ENCODE results near the gene TM7SF2.
A peak's percentile ranks its signal among the peaks of the same experiment; 100 is the strongest.
"Not testable (repeated sequence)": the region's sequence is repeated elsewhere in the genome, so short reads cannot be mapped to it uniquely, and the experiment has no call there.

Gene TM7SF2

DNA sequence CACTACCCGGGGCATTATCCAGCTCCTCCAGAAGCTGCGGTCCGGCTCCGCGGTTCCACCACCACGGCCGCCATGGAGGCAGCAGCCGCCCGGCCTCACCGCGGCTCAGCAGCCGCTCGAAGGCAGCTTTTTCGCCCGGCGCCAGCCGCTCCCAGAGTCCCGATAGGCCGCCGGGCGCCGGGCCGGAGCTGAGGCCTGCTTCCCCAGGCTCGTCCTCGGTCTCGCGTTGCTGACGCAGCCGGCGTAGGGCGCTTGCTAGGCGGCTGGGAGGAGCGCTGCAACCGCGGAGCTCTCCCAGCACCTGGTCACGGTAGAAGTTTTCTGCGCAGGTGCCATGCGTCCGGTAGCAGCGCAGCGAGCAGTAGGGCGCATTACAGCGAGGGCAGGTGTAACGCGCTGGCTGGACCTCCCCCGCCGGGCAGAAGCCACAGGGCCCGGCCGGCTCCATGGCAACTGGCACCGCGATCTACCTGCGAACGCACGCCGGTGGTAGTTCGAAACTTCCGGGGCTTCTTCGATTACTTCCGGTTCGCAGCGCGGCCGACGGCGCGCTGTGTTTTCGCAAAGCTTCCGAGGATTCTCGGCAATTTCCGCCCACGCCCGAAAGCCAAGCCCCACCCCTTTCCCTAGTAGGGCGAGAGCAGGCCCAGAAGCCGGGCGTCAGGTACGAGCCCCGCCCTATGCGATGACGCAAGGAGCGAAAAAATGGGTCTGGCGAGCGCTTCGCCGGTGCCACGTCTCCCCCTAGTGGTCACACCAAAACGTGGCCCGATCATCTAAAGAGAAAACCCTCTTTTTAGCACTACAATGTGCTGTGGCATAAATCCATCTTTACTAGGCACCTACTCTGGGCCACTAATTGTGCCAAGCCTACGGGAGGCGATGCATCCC lies 5.8 kb downstream of the TM7SF2 start, which contains the start of gene ZNHIT2:
TSS of gene ZNHIT2 (minus strand) at position 496 of the 891 bp plus-strand sequence. CDS start at position 448, 48 bp downstream.
- peak; percentile 83 for DNase-seq (ENCODE audit: insufficient read length)

DNA sequence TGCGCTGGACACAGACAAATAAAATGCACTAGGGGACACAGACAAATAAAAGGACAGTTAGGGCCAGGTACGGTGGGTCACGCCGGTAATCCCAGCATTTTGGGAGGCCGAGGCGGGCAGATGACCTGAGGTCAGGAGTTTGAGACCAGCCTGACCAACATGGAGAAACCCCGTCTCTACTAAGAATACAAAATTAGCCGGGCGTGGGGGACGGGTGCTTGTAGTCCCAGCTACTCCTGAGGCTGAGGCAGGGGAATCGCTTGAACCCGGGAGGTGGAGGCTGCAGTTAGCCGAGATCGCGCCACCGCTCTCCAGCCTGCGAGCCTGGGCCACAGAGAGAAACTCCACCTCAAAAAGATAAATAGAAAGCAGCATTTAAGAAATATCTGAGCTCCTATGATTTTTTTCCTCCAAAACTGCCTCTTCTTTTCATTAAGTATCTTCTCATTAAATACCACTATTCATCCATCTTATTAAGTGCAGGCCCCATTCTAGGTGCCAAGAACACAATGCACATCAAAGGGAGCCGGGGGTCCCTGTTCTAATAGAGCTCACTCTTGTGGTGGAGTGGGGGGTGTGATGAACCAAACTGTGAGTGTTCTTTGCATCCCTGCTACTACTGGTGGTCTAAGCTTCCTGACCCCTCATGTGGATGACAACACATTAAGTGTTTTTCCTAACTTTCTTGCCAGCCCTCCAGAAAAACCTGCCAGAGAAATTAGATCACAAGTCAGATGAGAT lies 6.6 kb downstream of the TM7SF2 start:
- FAIRE-seq (no peak), DNase-seq (ENCODE audit: insufficient read length) (no peak)
- TF ChIP-seq TAF1 (IDR thresholded peaks at IDR 0.05; ENCODE audit: borderline replicate concordance, low read depth, low read length) (no peak), POLR2A (IDR thresholded peaks at IDR 0.05; ENCODE audit: low read depth, low read length) (no peak), POLR2AphosphoS5 (IDR thresholded peaks at IDR 0.05; ENCODE audit: low read depth, low read length) (no peak; the same call in 1 of the 2 replicates)

More for the DNA sequence above, 5.8 kb downstream of the TM7SF2 start, which contains the start of gene ZNHIT2:
- peak; percentile 93 for TF ChIP-seq POLR2A (IDR thresholded peaks at IDR 0.05; ENCODE audit: low read depth, low read length)
- TF ChIP-seq POLR2AphosphoS5 (IDR thresholded peaks at IDR 0.05; ENCODE audit: low read depth, low read length) = peak; percentile 96
- TF ChIP-seq TAF1 (IDR thresholded peaks at IDR 0.05; ENCODE audit: borderline replicate concordance, low read depth, low read length) = peak; percentile 63
- FAIRE-seq = peak; percentile 100

DNA sequence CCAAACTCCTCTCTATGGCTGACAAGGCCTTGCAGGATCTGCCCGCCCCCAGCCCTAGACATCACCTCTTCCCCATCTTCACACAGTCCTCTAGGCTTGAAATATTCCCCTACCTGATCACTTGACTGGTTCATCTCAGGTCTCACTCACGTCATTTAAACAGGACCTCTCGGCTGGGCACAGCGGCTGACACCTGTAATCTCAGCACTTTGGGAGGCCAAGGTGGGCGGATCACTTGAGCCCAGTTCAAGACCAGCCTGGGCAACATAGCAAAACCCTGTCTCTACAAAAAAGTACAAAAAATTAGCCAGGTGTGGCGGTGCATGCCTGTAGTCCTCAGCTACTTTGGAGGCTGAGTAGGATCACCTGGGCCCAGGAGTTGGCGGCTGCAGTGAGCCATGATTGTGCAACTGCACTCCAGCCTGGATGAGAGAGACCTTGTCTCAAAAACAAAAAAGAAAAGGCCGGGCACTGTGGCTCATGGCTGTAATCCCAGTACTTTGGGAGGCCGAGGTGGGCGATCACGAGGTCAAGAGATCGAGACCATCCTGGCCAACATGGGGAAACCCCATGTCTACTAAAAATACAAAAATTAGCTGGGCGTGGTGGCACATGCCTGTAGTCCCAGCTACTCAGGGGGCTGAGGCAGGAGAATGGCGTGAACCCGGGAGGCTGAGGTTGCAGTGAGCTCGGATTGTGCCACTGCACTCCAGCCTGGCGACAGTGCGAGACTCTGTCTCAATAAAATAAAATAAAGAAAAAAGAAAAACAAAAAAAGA lies 7.4 kb downstream of the TM7SF2 start:
- not testable (repeated sequence) for DNase-seq (ENCODE audit: insufficient read length); FAIRE-seq

DNA sequence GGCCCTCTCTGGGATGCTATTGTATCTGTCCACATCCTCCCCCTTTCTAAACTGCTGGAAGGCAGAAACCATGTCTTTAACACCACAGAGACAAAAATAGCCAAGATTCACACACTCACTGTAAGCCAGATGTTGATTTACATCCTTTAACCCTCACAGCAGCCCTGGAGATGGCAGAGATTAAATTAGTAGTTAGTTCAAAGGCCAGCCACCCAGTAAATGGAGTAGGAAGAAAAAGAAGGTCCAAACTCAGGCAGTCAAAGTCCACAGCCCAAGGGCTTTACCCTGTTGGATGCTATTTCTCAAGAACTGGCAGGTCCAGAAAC lies 8.0 kb downstream of the TM7SF2 start:
- no peak for FAIRE-seq
- TF ChIP-seq POLR2AphosphoS5 (IDR thresholded peaks at IDR 0.05; ENCODE audit: low read depth, low read length) (no peak), POLR2A (IDR thresholded peaks at IDR 0.05; ENCODE audit: low read depth, low read length) (no peak), TAF1 (IDR thresholded peaks at IDR 0.05; ENCODE audit: borderline replicate concordance, low read depth, low read length) (no peak)
- DNase-seq (ENCODE audit: insufficient read length) = no peak

DNA sequence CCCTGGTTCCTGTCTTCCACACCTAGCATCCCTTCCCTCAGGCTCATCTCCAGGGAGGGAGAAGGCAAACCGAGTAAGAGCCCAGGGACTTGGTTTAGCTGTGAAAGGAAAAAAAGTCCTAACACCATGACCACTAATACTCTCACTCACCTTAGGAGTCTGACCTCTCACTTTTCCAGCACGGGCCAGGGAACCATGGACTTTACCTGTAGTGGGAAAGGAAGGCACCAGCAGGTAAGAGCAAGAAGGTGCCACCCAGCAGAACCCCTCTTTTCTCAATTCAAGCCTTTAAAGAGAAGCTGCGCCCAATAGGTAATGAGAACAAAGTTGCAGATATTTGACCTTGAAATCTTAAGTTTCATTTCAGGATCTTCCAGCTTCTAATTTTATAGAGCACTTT lies 9.2 kb downstream of the TM7SF2 start:
- DNase-seq (ENCODE audit: insufficient read length) (no peak), FAIRE-seq (no peak)
- TF ChIP-seq POLR2A (IDR thresholded peaks at IDR 0.05; ENCODE audit: low read depth, low read length) (no peak), POLR2AphosphoS5 (IDR thresholded peaks at IDR 0.05; ENCODE audit: low read depth, low read length) (no peak), TAF1 (IDR thresholded peaks at IDR 0.05; ENCODE audit: borderline replicate concordance, low read depth, low read length) (no peak)

DNA sequence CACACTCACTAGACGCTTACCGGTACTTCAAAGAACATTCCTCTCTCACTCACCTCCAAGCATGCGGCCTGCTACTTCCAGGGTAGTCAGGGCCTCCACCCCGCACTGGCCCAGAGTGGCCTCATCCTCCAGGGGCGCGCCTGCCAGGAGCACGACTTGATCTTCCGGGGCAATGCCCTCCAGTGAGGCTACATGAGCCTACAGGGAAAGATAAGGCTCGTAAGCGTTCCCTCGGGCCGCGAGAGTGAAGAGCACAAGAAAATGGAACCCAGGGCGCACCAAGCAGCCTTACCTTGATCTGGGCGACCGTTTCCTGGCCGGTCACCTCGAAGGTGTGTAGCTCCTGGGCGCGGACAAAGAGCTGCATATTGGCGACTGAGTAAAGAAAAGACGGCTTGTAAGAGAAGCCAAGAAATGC lies 9.8 kb downstream of the TM7SF2 start:
- FAIRE-seq = no peak
- no peak for TF ChIP-seq POLR2A (IDR thresholded peaks at IDR 0.05; ENCODE audit: low read depth, low read length)
- no peak for TF ChIP-seq TAF1 (IDR thresholded peaks at IDR 0.05; ENCODE audit: borderline replicate concordance, low read depth, low read length)
- TF ChIP-seq POLR2AphosphoS5 (IDR thresholded peaks at IDR 0.05; ENCODE audit: low read depth, low read length) = no peak
- no peak for DNase-seq (ENCODE audit: insufficient read length)

DNA sequence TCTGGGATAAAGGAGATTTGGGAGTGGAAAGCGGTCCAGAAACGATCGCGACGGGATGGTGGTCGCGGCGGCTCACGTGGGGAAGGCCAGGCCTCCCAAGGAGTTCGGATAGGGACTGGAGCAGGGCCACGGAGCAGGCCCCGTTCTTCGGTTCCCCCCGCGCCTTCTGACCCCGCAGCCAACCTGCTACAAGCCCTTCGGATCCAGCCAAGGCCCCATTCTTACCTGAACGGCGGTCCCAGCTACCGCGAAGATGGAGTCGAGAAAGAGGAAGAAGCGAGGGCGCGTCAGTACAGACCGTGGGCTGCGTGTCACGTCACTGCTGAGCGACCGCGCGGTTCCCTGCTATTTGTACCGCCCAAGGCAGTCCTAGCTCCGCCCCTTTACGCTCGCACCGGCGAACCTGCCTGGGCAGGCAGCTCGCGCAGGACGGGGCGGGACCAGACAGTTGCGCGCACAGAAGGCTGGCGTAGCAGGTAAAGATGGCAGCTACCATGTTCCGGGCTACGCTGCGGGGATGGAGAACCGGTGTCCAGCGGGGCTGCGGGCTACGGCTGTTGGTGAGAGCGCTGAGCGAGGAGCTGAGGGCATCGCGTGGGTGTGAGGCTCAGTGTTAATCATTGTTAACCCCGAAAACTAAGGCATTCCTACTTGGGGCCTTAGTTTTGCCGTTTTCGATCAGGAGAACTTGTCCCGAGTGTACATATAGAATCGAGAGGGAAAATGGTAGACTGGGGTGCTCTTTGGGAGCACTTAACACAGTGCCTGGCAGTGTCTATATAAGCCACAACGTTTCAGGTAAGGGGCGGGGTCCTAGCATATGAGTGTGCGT lies 10.4 kb downstream of the TM7SF2 start, which contains the start of the genes FAU and MRPL49:
TSS of gene FAU (minus strand) at position 270 of the 832 bp plus-strand sequence. CDS start 321 bp downstream, outside the sequence.
TSS of gene MRPL49 (plus strand) at position 457 of the 832 bp plus-strand sequence. CDS start at position 483, 26 bp downstream.
- DNase-seq (ENCODE audit: insufficient read length) (peak; percentile 96), FAIRE-seq (peak; percentile 100)
- peak; percentile 90 for TF ChIP-seq TAF1 (IDR thresholded peaks at IDR 0.05; ENCODE audit: borderline replicate concordance, low read depth, low read length)
- peak; percentile 88 for TF ChIP-seq POLR2AphosphoS5 (IDR thresholded peaks at IDR 0.05; ENCODE audit: low read depth, low read length)
- peak; percentile 94 for TF ChIP-seq POLR2A (IDR thresholded peaks at IDR 0.05; ENCODE audit: low read depth, low read length)

DNA sequence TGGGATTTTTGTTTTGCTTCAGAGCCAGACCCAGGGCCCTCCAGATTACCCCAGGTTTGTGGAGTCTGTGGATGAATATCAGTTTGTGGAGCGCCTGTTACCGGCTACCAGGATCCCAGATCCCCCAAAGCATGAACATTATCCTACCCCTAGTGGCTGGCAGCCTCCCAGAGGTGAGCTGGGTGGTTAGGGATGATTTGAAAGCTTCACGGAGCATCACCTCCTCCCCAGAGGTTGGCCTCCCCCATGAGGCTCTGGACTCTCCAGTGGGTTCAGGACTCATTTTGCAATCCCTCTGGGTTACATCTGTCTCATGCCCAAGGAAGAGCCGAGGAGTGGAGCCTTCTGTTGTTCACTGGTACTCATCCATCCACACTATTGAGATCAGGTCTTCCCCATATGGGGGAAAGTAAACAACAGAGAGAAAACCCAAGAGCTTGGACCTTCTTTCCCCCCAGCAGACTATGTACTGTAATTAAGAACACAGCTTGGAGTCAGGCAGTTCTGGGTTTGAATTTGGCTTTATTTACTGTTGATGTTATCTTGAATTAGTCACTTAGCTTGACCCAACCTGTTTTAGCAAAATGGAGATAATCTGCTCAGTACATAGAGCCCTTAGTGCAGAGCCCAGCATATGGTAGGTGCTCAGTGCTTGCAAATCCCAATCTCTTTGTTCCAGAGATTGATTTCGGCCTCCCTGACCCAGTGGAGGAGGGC lies 13.0 kb downstream of the TM7SF2 start:
- FAIRE-seq (no peak), DNase-seq (ENCODE audit: insufficient read length) (no peak)
- no peak for TF ChIP-seq POLR2AphosphoS5 (IDR thresholded peaks at IDR 0.05; ENCODE audit: low read depth, low read length)
- no peak for TF ChIP-seq TAF1 (IDR thresholded peaks at IDR 0.05; ENCODE audit: borderline replicate concordance, low read depth, low read length)
- no peak for TF ChIP-seq POLR2A (IDR thresholded peaks at IDR 0.05; ENCODE audit: low read depth, low read length)

DNA sequence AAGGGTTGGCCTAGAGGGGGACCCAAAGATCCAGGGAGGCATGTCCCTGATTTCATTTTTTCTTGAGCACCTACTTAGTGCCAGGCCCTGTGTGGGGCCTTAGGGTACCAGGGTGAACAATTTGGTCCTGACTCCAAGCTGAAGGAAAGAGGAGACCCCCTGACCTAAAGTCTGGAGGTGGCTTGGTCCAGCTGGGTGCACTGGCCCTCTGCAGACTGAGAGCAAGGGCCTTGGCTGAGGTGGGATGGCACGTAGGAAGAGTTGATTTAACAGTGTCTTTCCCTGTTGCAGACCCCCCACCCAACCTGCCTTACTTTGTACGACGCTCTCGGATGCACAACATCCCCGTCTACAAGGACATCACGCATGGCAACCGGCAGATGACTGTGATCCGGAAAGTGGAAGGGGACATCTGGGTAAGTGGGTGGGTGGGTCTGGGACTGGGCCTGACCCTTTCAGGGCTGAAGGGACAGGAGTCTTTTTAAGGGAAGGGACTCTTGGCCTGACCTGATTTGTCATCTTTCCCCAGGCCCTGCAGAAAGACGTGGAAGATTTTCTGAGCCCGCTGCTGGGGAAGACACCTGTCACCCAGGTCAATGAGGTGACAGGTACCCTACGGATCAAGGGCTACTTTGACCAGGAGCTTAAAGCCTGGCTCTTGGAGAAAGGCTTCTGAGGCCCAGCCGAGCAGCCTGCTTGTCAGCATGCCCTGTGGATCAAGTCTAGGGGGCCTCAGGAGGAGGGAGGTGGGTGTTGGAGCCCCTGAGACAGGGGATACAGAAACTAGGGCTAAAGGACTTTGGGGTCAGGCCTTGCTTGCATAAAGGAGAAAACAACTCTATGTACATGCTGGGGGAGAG lies 13.8 kb downstream of the TM7SF2 start:
- DNase-seq (ENCODE audit: insufficient read length) (no peak), FAIRE-seq (no peak)

More for the DNA sequence above, 13.8 kb downstream of the TM7SF2 start:
- no peak for TF ChIP-seq POLR2A (IDR thresholded peaks at IDR 0.05; ENCODE audit: low read depth, low read length)
- no peak for TF ChIP-seq POLR2AphosphoS5 (IDR thresholded peaks at IDR 0.05; ENCODE audit: low read depth, low read length)
- no peak for TF ChIP-seq TAF1 (IDR thresholded peaks at IDR 0.05; ENCODE audit: borderline replicate concordance, low read depth, low read length)
